Measurements from ENCODE around the gene RALGAPA1.

GRCh38 chr14:35492569-35493014, 316.5 kb downstream of the RALGAPA1 start:
- TF ChIP-seq CTCF (IDR thresholded peaks at IDR 0.05), result no peak
- no peak for TF ChIP-seq POLR2A (IDR thresholded peaks at IDR 0.05)
- no peak for TF ChIP-seq POLR2AphosphoS5 (IDR thresholded peaks at IDR 0.05)
- TF ChIP-seq EP300 (IDR thresholded peaks at IDR 0.05), result no peak

Measured in suprapubic skin (tissue), 4 donors.